HG02763 (cell line): ENCODE data around the gene ARHGEF3.

ENCODE experiments used
- ATAC-seq: cut with Tn5 transposase; IDR thresholded peaks from one replicate; pipeline ENCODE4 v1.9.1; 2021; ENCODE audit warnings: mild to moderate bottlenecking, moderate library complexity; ENCODE audit not compliant: unreplicated experiment

The ARHGEF3 gene

GRCh38 chr3:56823421-56823926 is 21.7 kb upstream of the ARHGEF3 start:
- no peak for ATAC-seq

GRCh38 chr3:56822501-56822900 is 20.8 kb upstream of the ARHGEF3 start:
- ATAC-seq, result no peak

- ATAC-seq, result no peak
Observed at GRCh38 chr3:56819016-56819809, 17.5 kb upstream of the ARHGEF3 start.

GRCh38 chr3:56818156-56818985 is 16.6 kb upstream of the ARHGEF3 start:
- ATAC-seq, result no peak

- ATAC-seq, result no peak
Observed at GRCh38 chr3:56817646-56818045, 15.9 kb upstream of the ARHGEF3 start.

- ATAC-seq, result no peak
Observed at GRCh38 chr3:56816061-56816460, 14.3 kb upstream of the ARHGEF3 start.

- ATAC-seq, result no peak
Observed at GRCh38 chr3:56815589-56815988, 13.8 kb upstream of the ARHGEF3 start.

GRCh38 chr3:56813653-56813960 is 11.9 kb upstream of the ARHGEF3 start:
- no peak for ATAC-seq

GRCh38 chr3:56812754-56813652 is 11.3 kb upstream of the ARHGEF3 start:
- ATAC-seq, result no peak

- ATAC-seq, result no peak
Observed at GRCh38 chr3:56811546-56812202, 9.9 kb upstream of the ARHGEF3 start.

- ATAC-seq, result no peak
Observed at GRCh38 chr3:56810577-56811545, 9.1 kb upstream of the ARHGEF3 start.

GRCh38 chr3:56806407-56806806 is 4.7 kb upstream of the ARHGEF3 start:
- ATAC-seq, result no peak

- ATAC-seq, result no peak
Observed at GRCh38 chr3:56802790-56803189, 1.0 kb upstream of the ARHGEF3 start.

GRCh38 chr3:56802378-56802745 is 613 bp upstream of the ARHGEF3 start:
- ATAC-seq, result no peak

GRCh38 chr3:56800832-56801661 is 702 bp downstream of the ARHGEF3 start:
- ATAC-seq, result no peak

GRCh38 chr3:56800130-56800831 is 1.5 kb downstream of the ARHGEF3 start:
- ATAC-seq, result peak; percentile 44

- ATAC-seq, result no peak
Observed at GRCh38 chr3:56799251-56799882, 2.4 kb downstream of the ARHGEF3 start.
